ENCODE measurements around the gene GJB6.

GRCh38 chr13:20272104-20272503, 40.0 kb upstream of the GJB6 start:
- TF ChIP-seq, protein P1, sequence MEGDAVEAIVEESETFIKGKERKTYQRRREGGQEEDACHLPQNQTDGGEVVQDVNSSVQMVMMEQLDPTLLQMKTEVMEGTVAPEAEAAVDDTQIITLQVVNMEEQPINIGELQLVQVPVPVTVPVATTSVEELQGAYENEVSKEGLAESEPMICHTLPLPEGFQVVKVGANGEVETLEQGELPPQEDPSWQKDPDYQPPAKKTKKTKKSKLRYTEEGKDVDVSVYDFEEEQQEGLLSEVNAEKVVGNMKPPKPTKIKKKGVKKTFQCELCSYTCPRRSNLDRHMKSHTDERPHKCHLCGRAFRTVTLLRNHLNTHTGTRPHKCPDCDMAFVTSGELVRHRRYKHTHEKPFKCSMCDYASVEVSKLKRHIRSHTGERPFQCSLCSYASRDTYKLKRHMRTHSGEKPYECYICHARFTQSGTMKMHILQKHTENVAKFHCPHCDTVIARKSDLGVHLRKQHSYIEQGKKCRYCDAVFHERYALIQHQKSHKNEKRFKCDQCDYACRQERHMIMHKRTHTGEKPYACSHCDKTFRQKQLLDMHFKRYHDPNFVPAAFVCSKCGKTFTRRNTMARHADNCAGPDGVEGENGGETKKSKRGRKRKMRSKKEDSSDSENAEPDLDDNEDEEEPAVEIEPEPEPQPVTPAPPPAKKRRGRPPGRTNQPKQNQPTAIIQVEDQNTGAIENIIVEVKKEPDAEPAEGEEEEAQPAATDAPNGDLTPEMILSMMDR (IDR thresholded peaks at IDR 0.05; ENCODE audit: poor library complexity, severe bottlenecking) = no peak
- TF ChIP-seq POLR2AphosphoS5 (IDR thresholded peaks at IDR 0.05) (no peak), SMC3 (conservative IDR thresholded peaks at IDR 0.05; ENCODE audit: poor library complexity) (no peak), EP300 (conservative IDR thresholded peaks at IDR 0.05; ENCODE audit: poor library complexity, severe bottlenecking) (no peak), TAF1 (IDR thresholded peaks at IDR 0.05; ENCODE audit: low read depth) (no peak), RAD21 (conservative IDR thresholded peaks at IDR 0.05) (no peak), MXI1 (conservative IDR thresholded peaks at IDR 0.05; ENCODE audit: poor library complexity, severe bottlenecking) (no peak)
- TF ChIP-seq, protein P2, sequence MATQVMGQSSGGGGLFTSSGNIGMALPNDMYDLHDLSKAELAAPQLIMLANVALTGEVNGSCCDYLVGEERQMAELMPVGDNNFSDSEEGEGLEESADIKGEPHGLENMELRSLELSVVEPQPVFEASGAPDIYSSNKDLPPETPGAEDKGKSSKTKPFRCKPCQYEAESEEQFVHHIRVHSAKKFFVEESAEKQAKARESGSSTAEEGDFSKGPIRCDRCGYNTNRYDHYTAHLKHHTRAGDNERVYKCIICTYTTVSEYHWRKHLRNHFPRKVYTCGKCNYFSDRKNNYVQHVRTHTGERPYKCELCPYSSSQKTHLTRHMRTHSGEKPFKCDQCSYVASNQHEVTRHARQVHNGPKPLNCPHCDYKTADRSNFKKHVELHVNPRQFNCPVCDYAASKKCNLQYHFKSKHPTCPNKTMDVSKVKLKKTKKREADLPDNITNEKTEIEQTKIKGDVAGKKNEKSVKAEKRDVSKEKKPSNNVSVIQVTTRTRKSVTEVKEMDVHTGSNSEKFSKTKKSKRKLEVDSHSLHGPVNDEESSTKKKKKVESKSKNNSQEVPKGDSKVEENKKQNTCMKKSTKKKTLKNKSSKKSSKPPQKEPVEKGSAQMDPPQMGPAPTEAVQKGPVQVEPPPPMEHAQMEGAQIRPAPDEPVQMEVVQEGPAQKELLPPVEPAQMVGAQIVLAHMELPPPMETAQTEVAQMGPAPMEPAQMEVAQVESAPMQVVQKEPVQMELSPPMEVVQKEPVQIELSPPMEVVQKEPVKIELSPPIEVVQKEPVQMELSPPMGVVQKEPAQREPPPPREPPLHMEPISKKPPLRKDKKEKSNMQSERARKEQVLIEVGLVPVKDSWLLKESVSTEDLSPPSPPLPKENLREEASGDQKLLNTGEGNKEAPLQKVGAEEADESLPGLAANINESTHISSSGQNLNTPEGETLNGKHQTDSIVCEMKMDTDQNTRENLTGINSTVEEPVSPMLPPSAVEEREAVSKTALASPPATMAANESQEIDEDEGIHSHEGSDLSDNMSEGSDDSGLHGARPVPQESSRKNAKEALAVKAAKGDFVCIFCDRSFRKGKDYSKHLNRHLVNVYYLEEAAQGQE (IDR thresholded peaks at IDR 0.05; ENCODE audit: borderline replicate concordance) = no peak

All from neural cell (in vitro differentiated cells).